IPS-NIHi11 (cell line): ENCODE results near the gene CELSR3.

Experiments
- DNase-seq: peaks from one replicate; pipeline ENCODE4 v3.0.0; 2012; ENCODE audit warnings: mixed read lengths, low spot score

CELSR3 gene

DNA sequence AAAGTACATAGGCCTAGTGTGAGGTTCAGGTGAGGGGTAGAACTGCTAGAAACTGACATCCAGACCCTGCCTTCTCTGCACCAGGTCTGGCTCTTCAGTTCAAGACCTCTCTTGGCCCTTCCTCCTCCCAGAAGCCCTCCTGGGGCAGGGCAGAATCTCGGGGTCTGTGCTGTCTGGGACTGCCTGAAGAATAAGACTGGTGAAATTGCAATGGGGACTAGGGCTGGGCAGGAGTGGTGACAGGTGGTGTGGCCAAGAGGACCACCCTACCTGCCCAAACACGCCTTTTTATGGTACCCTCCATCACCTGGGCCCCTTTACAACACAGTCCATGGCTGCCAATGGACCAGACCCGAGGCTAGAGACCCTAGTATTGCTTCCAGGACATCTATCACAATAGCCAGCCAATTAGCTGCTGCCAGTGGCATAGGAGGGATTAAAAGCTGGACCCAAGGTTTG, 24.6 kb upstream of the CELSR3 start:
- no peak for DNase-seq

DNA sequence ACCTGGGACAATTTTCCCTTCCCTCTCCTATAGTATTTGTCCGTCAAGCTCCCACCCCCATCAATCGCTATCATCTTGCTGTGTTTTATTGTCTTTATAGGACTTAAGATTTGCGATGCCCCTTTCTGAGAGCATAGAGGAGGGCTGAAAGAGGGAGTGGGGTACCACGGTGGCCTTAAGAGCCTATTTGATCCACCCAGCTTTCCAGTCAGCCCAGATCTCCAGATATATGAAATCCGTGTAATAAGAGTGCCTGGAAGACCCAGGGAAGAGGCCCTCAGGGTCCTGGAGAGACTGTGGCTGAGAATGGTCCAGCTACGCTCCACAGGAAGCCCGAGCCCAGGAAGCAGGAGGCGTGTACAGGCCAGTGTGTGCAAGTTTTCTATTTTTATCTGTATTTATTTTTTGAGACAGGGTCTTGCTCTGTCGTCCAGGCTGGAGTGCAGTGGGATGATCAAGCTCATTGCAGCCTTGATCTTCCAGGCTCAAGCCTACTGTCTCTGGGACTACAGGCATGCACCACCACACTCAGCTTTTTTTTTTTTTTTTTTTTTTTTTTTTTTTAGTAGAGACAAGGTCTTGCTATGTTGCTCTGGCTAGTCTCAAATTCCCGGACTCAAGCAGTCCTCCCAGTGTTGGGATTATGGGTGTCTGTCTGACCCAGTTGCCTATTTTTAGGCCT, 24.0 kb upstream of the CELSR3 start:
- DNase-seq = no peak

DNA sequence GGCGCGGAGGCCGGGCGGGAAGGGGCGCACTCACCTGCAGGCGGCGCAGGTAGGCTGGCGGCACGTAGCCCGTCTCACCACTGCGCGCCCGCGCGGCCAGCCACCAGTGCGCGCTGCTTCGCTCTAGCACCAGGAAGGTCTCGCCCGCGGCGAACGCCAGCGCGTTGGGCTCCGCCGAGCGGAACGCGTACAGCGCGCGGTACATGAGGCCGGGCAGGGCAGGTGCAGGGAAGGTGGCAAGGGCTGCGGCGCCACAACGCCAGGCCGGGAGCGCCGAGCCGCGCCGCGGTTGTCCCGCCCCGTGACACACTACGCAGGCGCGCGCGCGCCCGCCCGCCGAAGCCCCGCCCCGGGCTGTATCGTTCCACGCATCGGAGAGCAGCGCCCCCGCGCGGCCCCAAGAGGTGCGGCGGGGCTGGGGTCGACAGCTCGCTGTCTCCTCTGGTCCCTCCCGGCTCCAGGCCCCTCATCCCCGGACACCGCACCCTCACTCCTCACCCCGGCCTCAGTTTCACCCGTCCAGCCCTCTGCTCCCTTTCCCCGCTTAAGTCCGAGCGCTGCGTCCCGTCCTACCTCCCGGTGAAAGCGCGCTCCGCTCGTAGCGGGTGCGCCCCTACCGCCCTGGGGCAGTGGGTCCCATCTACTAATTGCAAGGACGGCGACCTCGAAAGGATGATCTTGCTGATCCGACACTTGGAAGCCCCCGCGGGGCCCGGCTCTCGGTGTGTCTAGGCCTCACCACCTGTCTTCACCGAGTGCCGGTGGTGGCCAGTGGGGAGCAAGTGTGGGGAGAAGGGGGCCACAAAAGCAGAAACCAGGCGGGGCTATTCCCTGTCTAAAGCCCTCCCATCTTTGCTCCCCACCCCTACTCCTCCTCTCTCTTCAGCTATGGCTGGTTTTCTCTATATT, 23.2 kb upstream of the CELSR3 start, which contains the start of gene NCKIPSD:
Gene NCKIPSD (minus strand): TSS at position 313 of the 909 bp plus-strand sequence. CDS start 108 bp downstream, at position 205.
- DNase-seq = peak; percentile 98

DNA sequence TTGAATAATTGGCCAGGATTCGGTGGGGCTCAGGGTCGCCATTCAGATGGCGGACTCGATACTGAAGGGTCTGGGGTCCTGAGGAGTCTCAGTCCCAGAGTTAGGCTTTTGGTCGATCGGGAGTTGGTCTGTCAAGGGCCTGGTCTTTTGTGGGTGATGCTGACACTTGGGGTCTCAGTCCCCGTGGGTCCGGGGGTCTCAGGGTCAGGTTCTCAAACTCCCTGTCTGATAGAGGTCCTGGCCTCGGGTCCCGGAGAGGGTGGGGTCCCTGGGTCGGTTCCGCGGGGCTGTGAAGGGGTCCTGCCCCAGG, 22.6 kb upstream of the CELSR3 start:
- DNase-seq = no peak

DNA sequence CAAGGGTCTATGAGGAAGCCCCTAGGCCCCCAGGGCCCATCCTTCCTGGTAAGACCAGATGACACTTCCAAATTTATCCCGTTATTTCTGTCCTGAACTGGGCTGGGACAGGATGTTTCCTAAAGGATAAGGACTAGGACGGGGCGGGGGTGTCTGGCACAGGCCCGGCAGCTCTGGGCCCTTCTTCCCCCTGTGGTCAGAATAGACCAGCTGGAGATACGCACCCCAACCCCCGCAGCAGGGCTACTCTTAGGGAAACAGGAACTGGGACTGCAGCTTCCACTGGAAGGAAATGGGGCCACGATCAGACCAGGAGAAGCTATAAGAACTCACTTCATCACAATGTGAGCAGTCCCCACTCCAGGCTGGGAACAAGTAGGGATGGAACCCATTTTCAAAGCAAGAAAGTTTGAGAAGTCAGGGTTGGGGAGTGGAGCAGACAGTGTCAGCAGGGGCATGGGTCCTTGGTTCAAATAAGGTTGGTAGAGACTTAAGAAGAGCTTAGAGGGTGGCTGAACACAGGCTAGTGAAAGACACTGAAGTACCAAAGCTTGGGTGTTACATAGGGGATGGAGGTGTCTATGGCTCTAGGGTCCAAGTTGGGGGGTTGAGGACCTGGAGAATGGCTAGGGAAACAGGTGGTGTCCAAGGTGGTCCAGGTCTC, 21.9 kb upstream of the CELSR3 start:
- DNase-seq = no peak

DNA sequence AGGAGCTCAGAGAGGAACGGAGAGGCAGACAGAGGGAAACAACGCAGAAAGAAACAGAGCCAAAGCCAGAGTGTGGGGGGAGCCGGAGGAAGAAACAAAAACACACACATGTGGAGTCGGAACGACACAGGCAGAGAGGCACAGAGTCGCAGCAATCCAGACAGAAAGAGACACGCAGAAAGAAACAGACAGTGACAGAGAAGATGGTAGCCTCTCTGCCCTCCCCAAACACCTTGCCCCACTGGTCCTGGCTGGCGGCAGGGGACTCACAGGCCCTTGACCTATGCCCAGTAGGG, 21.3 kb upstream of the CELSR3 start:
- DNase-seq = no peak

DNA sequence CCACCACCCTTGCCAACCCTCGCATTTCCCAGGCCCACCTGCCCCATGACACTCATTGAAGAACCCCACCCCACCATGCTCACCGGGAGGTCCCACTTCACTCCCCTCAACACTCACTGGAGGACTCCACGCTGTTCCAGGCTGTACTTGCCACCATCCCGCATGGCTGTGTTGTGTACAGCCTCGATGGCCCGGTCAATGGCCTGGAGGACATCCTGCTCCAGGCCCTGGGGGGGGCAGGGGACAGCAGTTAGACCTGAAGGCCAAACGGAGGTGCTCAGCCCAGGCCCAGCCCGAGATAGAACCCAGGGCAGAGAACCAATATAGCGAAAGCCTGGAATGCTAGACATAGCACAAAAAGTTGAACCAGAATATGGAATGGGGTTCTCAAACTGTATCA, 20.1 kb upstream of the CELSR3 start:
- DNase-seq = no peak

DNA sequence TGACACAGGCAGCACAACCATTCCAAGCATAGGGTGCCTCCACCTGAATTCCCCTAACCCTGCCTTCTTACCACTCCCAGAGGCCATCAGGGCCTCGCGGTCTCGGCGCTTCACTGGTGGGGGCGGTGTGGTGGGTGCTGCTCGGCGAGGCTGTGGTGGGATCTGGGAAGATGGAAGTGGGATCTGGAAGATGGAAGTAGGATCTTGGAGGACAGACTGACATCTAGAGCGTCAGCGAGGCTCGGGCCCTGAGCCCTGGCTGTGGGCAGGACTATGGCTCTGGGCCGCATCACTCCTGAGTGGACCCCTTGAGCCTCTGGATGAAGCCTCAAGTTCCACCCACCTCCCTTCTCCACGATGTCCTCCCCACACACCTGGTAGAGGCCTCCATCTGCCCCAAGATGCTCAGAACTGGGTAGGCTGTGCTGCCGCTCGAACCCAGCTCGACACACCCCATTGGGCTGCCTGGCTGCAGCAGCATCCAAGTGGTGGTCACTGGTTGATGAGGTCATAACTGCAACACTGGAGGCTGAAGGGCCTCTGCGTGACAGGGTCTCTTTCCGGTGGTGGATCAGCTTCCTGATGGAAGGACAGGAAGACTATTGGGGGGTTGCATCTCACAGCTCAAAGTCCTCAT, 19.4 kb upstream of the CELSR3 start:
- no peak for DNase-seq

DNA sequence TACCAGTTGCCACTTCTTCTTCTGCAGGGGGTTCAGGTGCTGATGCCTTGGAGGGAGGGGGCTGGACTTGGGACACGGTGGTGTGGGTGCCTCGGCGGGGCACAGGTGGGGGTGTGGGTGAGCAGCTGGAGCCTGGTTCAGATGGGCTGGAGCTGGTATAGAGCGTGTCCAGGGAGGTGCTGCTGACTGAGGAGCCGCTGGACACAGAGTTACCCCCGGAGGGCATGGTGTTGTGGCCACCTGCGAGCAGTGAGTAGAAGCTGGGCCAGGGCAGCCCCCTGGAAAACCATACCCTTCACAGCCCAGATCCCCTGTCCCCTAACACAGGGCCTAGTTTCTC, 18.8 kb upstream of the CELSR3 start:
- no peak for DNase-seq

DNA sequence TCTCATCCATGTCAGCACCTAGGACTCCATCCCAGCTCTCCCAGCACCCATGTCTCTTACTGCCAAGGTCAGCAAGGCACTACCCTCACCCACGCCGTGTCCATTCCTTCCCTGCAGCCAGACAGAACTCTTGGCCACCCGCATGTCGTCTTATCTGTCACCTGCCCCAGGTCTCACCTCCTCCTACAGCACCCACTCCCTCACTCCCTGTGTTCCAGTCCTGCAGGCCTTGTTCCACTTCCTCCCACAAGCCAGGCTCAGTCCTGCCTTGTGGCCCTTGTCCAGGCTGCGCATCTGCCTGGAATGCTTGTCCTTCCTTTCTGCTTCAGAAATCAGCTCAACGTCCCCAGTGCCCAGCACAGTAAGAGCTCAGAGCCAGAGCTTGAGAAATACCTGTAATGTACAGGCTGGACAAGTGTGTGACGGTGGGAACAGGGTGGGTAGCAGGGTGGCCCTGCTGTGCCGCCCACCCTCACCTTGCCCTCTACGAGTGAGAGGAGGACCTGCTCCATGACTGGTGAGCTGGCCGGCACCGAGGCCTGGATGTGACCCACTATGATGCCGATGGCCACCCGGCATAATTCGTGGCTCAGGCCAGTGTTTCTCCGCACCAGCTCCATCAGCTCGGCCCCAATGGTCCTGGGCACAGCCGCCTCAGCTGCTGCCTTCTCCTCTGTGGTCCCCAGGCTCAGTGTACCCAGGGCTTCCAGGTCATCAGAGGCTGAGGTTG, 18.3 kb upstream of the CELSR3 start:
- DNase-seq = no peak

DNA sequence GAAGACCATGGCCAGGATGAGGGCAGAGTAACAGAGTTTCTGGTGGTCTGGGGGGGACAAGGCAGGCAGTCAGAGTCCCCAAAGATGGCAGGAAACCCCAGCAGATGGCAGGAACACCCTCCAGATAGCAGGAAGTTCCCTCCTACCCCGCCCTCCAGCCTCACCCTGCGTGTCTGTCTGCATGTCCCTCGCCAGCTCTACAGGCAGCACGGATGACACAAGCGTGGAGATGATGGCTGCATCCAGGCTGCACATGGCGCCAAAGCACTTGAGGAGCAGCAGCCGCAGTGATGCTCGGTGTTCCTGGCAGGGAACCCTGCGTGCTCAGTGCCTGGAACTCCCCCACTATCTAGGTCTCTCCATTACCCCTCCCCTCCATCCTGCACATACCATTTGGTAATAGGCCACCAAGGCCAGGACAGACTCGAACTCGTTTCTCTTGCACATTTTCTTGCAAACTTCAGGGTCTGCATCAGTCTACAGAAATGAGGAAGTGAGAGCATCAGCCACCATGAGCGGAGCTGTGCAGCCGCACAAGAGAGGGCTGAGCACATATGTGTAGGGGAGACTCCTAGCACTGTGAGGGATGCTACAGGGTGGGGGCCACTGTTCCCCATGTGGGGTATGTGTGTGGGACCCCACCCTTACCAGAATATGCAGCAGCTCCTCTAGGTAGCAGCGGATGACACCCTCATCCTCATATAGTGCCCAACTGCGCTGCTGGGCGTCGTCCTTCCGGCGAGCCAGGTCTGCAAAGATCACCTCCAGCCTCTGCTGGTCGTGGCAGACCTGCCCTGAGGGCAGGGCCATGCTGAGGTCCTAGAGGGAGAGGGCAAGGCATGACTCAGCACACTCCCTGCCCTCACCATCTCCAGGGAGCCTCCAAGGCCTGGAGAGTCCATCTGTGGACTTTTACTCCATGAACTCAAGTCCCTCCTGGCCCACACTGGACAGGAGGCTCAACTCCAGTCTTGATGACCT, 17.0 kb upstream of the CELSR3 start:
- no peak for DNase-seq

DNA sequence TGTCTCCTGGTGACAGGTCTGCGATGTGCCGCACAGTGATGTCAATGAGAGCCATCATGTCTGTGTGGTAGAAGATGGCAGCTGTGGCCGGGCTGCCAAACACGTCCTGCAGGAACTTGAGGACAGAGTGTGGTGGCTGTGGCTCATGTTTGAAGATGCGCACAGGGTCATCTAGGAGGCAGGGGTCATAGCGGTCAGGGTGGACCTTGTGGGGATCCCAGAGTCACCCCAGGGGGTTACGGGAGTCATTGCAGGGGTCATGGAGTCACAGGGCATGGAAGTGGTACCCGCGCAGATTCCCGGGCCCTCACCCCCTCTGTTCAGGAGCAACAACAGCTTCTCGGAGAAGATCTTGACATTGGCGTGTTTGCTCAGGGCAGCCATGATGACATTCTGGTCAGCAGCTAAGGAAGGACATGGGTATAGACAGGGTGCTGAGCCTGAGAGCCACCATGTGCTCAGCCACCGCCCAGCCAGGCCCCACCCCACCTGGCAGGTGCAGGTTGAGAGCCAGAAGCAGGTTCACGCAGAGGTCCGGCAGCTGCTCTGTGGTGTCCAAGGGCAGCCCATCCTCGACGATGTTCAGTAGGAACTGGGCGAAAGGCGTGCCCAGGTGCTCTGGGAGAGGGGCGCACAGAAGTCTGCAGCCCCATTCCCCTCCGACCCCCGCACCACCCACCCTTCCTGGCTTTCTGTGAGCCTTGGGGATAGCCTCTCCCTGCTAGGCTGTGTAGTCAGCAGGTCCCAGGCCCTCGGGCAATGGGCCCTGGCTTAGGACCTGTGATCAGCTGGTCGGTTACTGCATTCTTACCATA, 16.1 kb upstream of the CELSR3 start:
- no peak for DNase-seq

DNA sequence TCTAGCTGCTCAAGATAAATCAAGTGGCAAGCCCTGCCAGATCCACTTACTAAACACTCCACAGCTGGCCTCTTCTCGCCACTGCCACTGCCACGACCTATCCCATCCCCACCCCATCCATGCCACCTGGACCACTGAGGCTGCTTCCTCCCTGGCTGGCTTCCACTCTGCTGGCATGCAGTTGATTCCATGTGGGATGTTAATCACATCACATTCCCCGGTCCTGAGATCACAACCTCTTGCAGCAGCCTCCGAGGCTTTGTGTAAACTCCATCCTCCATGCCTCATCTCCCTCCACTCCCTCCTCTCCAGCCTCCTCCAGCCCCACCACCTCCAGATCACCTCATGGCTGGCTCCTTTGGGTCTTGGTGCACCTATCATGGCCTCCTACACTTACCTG, 15.4 kb upstream of the CELSR3 start:
- no peak for DNase-seq

DNA sequence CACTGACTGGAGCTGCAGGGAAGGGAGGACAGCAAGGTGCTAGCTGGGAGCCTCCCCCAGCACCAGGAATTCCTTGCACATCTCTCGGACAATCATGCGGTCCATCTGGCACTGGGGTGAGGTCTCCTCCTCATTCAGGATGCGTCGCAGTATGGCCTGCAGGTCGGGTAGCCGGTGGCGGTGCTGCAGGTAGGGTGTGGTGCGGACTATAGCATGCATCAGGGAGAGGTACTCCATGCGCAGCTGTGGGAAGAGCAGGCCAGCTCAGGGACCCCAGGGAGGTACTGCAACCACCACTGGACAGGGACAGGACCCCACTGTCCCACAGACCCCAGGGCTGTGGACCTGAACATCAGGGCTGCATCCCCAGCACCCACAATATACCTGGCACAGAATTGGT, 11.8 kb upstream of the CELSR3 start:
- DNase-seq = no peak

DNA sequence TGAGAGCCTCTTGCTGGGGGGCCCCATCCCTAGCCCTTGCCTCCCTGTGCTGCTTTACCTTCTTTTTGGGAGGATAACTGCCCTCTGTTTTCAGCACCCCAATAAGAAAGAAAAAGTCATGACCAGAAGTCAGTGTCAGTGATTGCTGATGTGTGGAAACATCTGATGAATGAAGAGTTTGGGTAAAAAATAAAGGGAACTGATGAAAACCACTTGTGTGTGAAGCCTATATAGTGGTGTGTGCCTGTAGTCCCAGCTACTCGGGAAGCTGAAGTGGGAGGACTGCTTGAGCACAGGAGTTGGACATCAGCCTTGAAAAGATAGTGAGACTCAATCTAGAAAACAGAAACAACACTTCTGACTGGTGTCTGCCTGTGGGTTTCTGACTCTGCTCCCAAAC, 9.8 kb upstream of the CELSR3 start:
- DNase-seq = no peak

DNA sequence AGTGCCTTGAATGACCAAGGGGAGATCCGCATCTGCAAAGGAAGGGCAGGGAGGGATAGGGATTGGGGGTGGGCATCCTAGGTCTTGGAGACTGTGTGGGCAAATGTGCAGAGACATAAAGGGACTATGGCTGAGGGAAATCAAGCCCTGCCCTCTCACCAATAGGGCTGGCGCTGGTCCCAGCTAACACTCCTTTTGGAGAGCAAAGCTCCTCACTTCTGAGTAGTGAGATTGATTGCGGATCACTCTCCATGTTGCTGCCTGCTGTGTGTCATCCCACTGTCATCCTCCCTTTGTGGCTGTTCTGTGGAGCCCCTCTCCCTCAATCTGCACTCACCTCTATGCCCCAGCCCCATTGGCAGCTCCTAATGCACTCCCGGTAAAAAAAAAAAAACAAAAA, 2.2 kb upstream of the CELSR3 start:
- no peak for DNase-seq

DNA sequence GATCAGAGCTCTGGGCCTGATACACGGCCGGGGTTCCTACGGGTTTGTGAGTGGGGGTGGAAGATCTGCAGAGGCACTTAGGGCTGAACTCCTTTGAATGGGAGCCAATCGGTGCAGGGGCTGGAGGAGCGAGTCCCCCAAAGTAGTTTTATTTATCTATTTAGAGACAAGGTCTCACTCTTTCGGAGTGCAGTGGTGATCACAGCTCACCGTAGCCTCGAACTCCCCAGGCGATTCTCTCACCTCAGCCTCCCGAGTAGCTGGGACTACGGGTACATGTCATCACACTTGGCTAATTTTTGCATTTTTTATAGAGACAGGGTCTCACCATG, 1.6 kb upstream of the CELSR3 start:
- no peak for DNase-seq

DNA sequence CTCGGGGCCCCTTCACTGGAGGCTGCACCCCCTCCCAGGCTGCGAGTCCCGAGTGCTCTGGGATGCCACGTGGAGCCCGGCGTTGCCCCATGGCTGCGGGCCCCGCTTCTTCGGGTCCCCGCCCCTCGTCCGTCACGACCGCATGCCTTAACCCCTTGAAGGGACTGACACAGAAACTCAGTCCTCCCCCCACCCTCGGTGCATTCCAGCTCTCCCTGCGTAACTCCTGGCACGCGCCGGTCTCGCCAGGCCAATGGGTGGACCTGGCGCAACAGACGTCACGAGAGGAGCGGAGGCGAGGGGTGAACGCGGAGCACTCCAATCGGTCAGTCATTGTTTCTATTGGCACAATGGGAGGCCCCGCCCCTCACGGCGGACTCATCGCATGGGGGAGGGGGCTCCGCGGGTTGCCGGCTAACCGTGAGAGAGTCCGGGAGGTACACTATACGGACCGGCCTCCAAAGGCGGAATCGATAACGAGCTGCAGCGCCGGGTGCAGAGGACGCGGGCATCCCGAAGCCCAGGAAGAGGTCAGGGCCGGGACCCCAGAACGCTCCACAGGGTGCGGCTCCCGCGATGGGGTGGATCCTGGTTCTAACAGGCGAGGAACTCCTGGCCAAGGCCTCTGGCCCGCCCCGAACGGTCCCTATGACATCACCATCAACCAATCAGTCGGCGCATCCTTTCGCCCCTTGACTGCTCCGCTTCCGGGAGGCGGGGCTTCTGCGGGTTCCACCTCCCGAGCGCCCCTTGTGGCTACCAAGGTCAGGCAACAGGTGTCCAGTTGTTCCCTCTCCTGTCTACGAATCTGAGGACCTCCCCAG, 1.0 kb upstream of the CELSR3 start:
- DNase-seq = peak; percentile 98

DNA sequence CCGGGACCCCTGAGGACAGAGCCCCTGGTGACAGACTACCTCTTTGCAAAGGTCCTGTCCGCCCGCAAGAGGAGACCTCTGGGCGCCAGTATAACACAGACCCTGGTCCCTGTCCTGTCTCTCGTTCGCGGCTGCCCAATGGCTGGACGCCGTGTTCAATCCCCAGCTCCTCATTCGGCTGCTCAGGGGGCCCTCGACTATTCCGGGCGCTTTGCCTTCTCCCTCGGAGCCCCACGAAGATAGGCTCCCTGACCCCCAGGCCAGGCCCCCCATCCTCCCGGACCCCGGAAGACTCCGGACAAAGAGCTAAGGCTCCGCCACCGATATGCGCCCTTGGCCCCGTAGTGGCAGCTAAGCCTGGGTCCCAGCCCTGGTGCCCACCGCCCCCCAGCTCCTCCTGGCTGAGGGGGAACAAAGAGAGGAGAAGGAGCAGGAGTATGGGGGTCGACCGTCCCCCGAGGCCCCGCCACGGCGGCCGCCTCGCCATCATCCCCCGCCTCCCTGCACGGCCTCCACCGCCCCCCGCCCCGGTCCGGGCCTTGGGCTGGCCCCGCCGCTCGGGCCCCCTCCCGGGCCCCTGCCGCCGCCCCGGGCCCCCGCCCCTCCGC, 437 bp downstream of the CELSR3 start:
- DNase-seq = no peak
